IPS DF 6.9 (cell line): ENCODE results near the gene C12orf75.

ENCODE experiments used
- DNase-seq: peaks from one replicate; pipeline ENCODE4 v3.0.0-alpha.2; 2013; ENCODE audit warnings: low read depth, low spot score
- H3K27ac ChIP-seq: one replicate; pipeline ENCODE4 v1.5.1; 2013; ENCODE audit warnings: low read length, control low read depth
- H3K27me3 ChIP-seq: 2 replicates; pipeline ENCODE4 v1.6.1; 2013; ENCODE audit warnings: mild to moderate bottlenecking, low read length; ENCODE audit not compliant: control insufficient read depth, insufficient read depth
- H3K36me3 ChIP-seq: 2 replicates; pipeline ENCODE4 v1.6.1; 2013; ENCODE audit warnings: low read length; ENCODE audit not compliant: control insufficient read depth, insufficient read depth
- H3K4me1 ChIP-seq: 2 replicates; pipeline ENCODE4 v1.6.1; 2013; ENCODE audit warnings: low read length; ENCODE audit not compliant: control insufficient read depth, insufficient read depth
- H3K4me3 ChIP-seq: 2 replicates; pipeline ENCODE4 v1.5.1; 2013; ENCODE audit warnings: mild to moderate bottlenecking, low read length
- H3K9me3 ChIP-seq: 2 replicates; pipeline ENCODE4 v1.6.1; 2013; ENCODE audit warnings: low read length, inconsistent platforms; ENCODE audit not compliant: control insufficient read depth, insufficient read depth
- WGBS: extraction: QIAGEN DNeasy Blood & Tissue Kit; methylation state at CpG from one replicate; pipeline ENCODE4 v1.1.7; 2013; ENCODE audit warnings: mixed read lengths, missing lambda C conversion rate; ENCODE audit not compliant: insufficient read length, insufficient coverage; 5-methylcytosine and 5-hydroxymethylcytosine counted together

Gene C12orf75

DNA sequence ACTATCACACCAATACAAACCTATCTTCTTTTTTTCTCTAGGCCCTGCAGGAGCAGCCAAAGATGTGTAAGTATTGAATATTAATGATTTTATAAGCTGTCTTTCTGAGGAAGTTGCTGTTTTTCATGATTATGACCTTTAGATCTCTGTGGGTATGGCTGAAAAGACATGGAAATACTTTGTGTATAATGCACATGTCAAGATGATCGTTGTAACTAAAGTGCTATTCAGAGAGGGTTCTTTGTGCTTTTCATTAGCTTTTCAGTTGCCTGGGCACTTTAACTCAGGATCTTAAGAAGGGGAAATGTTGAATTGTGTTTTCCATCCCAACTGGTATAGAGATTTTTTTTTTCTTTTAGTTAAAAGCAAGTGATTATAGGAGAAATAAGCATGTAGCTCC is 18.1 kb downstream of the C12orf75 start:
- no peaks in the 10 kb centered on the region; the same call in 1 of the 2 replicates for H3K27me3 ChIP-seq
- H3K27ac ChIP-seq, result no peak overlapping the region
- H3K36me3 ChIP-seq, result no peaks in the 10 kb centered on the region
- peaks cover 6% of the 10 kb centered on the region; the same call in 1 of the 2 replicates for H3K4me1 ChIP-seq
- no CpG with 5 or more reads among the region's 1 CpG for WGBS
- H3K9me3 ChIP-seq, result no peaks in the 10 kb centered on the region
- no peak overlapping the region for H3K4me3 ChIP-seq
- DNase-seq, result no peak

- Histone ChIP-seq H3K4me1 (peaks cover 3% of the 10 kb centered on the region; the same call in 1 of the 2 replicates), H3K27me3 (no peaks in the 10 kb centered on the region; the same call in 1 of the 2 replicates), H3K4me3 (no peak overlapping the region), H3K27ac (no peak overlapping the region), H3K36me3 (no peaks in the 10 kb centered on the region), H3K9me3 (no peaks in the 10 kb centered on the region)
- WGBS, result no CpG with 5 or more reads among the region's 1 CpG
- no peak for DNase-seq
These were observed 18.6 kb downstream of the C12orf75 start for GRCh38 chr12:105349138-105349537.

DNA sequence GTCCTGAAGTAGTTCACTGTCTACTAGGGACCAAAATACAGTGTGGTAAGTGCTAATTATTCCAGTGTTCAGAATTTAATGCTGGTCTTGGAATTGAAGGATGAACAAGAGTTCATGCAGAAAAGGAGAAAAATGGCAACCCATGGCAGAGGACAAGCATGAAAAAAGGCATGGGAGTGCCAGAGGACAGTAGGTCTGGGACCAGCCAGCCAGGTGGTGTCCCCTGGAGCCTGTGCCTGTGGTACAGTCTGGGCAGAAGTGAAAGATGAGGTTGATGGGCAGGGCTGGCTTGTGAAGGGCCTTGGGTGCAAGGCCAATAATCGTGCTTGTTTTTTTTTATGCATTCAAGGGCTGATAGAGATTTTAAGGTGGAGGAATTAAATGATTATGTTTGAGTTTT is 21.0 kb downstream of the C12orf75 start:
- WGBS, result 100% methylated on average over 1 of the region's 1 CpG
- Histone ChIP-seq H3K4me1 (peaks cover 2% of the 10 kb centered on the region; the same call in 1 of the 2 replicates), H3K27ac (no peak overlapping the region), H3K27me3 (no peaks in the 10 kb centered on the region; the same call in 1 of the 2 replicates), H3K9me3 (no peaks in the 10 kb centered on the region), H3K36me3 (no peaks in the 10 kb centered on the region), H3K4me3 (no peak overlapping the region)
- no peak for DNase-seq

DNA sequence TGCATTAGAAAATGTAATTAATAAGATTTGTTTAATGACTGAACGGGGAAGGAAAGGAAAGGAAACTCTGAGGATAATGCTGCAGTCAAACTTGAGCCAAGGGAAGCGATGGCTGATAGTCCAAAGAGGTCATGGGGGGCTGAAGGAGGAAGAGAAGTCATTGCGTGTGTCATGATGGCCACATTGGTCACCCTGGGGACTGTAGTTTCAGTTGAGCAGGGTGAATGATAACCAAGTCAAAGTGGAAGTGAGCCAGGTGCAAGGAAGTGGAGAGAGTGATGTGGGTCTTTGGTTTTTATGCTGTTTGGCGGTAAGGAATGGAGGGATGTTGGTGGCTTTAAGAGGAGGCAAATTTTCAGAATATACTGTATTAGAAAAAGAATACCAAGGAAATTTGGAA is 21.6 kb downstream of the C12orf75 start:
- peaks cover 2% of the 10 kb centered on the region; the same call in 1 of the 2 replicates for H3K4me1 ChIP-seq
- WGBS, result 100% methylated on average over 2 of the region's 4 CpGs
- no peaks in the 10 kb centered on the region; the same call in 1 of the 2 replicates for H3K27me3 ChIP-seq
- no peak overlapping the region for H3K27ac ChIP-seq
- H3K36me3 ChIP-seq, result no peaks in the 10 kb centered on the region
- no peak for DNase-seq
- H3K9me3 ChIP-seq, result no peaks in the 10 kb centered on the region
- H3K4me3 ChIP-seq, result no peak overlapping the region

GRCh38 chr12:105352940-105353635 is 22.6 kb downstream of the C12orf75 start:
- H3K27ac ChIP-seq, result no peak overlapping the region
- H3K4me1 ChIP-seq, result peaks cover 2% of the 10 kb centered on the region; the same call in 1 of the 2 replicates
- H3K36me3 ChIP-seq, result no peaks in the 10 kb centered on the region
- no CpG with 5 or more reads among the region's 9 CpGs for WGBS
- no peak overlapping the region for H3K4me3 ChIP-seq
- H3K9me3 ChIP-seq, result no peaks in the 10 kb centered on the region
- H3K27me3 ChIP-seq, result no peaks in the 10 kb centered on the region; the same call in 1 of the 2 replicates
- no peak for DNase-seq

- no peak overlapping the region for H3K4me3 ChIP-seq
- H3K27me3 ChIP-seq, result no peaks in the 10 kb centered on the region; the same call in 1 of the 2 replicates
- DNase-seq, result no peak
- H3K36me3 ChIP-seq, result no peaks in the 10 kb centered on the region
- H3K4me1 ChIP-seq, result peaks cover 2% of the 10 kb centered on the region; the same call in 1 of the 2 replicates
- H3K9me3 ChIP-seq, result no peaks in the 10 kb centered on the region
- no peak overlapping the region for H3K27ac ChIP-seq
These were observed 25.3 kb downstream of the C12orf75 start for GRCh38 chr12:105355752-105356151.

GRCh38 chr12:105357162-105357691 is 26.7 kb downstream of the C12orf75 start:
- Histone ChIP-seq H3K27ac (no peak overlapping the region), H3K4me3 (no peak overlapping the region), H3K36me3 (no peaks in the 10 kb centered on the region), H3K9me3 (no peaks in the 10 kb centered on the region), H3K27me3 (no peaks in the 10 kb centered on the region), H3K4me1 (peaks cover 2% of the 10 kb centered on the region; the same call in 1 of the 2 replicates)
- DNase-seq, result no peak
- WGBS, result no CpG with 5 or more reads among the region's 6 CpGs

DNA sequence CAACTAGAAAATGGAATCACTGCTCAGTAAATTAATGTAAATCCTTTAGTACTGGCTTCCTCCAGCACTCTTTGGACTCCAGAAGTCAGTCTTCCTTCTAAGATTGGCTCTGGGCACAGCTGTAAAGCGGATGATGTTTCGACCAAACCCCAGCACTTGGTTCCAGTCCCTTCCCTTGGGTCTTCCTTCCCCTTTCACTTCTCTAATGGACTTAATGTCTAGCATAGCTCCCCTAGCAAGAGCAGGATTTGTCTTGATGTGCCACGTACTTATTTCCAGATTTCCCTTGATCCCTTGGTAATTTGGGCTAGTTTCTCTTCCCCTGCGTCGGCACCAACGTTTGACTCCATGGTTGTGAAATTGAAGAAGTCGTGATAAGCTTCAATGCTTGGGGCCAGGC is 28.3 kb downstream of the C12orf75 start:
- no CpG with 5 or more reads among the region's 7 CpGs for WGBS
- H3K27ac ChIP-seq, result no peak overlapping the region
- H3K27me3 ChIP-seq, result no peaks in the 10 kb centered on the region
- no peak for DNase-seq
- H3K36me3 ChIP-seq, result no peaks in the 10 kb centered on the region
- H3K9me3 ChIP-seq, result no peaks in the 10 kb centered on the region
- H3K4me3 ChIP-seq, result no peak overlapping the region
- no peaks in the 10 kb centered on the region for H3K4me1 ChIP-seq

- no CpG with 5 or more reads among the region's 1 CpG for WGBS
- DNase-seq, result no peak
- no peaks in the 10 kb centered on the region for H3K9me3 ChIP-seq
- H3K27ac ChIP-seq, result no peak overlapping the region
- H3K27me3 ChIP-seq, result no peaks in the 10 kb centered on the region
- H3K4me3 ChIP-seq, result no peak overlapping the region
- H3K4me1 ChIP-seq, result no peaks in the 10 kb centered on the region
- no peaks in the 10 kb centered on the region for H3K36me3 ChIP-seq
These were observed 29.4 kb downstream of the C12orf75 start for GRCh38 chr12:105359856-105360255.

GRCh38 chr12:105363890-105364289 is 33.4 kb downstream of the C12orf75 start:
- DNase-seq, result no peak
- no peaks in the 10 kb centered on the region for H3K4me1 ChIP-seq
- H3K9me3 ChIP-seq, result no peaks in the 10 kb centered on the region
- H3K27me3 ChIP-seq, result no peaks in the 10 kb centered on the region
- H3K27ac ChIP-seq, result no peak overlapping the region
- no peak overlapping the region for H3K4me3 ChIP-seq
- no CpG with 5 or more reads among the region's 3 CpGs for WGBS
- H3K36me3 ChIP-seq, result no peaks in the 10 kb centered on the region

GRCh38 chr12:105365231-105365630 is 34.7 kb downstream of the C12orf75 start:
- Histone ChIP-seq H3K36me3 (no peaks in the 10 kb centered on the region), H3K27me3 (no peaks in the 10 kb centered on the region), H3K4me1 (no peaks in the 10 kb centered on the region), H3K4me3 (no peak overlapping the region), H3K27ac (no peak overlapping the region), H3K9me3 (no peaks in the 10 kb centered on the region)
- DNase-seq, result no peak
- WGBS, result no CpG with 5 or more reads among the region's 3 CpGs
